GM12875 (cell line): Measurements from ENCODE around the gene C11orf91.
"Not testable (repeated sequence)": the region's sequence is repeated elsewhere in the genome, so short reads cannot be mapped to it uniquely, and the experiment has no call there.

ENCODE experiments used
- H3K4me3 ChIP-seq: one replicate; pipeline ENCODE4 v1.5.1; 2011; ENCODE audit warnings: low read depth, low read length, control low read depth
- TF ChIP-seq, protein P1 (sequence below): IDR thresholded peaks from 2 replicates; pipeline ENCODE4 v1.5.1; 2011; ENCODE audit warnings: low read depth, mild to moderate bottlenecking, control low read depth, inconsistent platforms, low read length, moderate library complexity, borderline replicate concordance; ENCODE audit not compliant: insufficient read depth

Gene C11orf91

DNA sequence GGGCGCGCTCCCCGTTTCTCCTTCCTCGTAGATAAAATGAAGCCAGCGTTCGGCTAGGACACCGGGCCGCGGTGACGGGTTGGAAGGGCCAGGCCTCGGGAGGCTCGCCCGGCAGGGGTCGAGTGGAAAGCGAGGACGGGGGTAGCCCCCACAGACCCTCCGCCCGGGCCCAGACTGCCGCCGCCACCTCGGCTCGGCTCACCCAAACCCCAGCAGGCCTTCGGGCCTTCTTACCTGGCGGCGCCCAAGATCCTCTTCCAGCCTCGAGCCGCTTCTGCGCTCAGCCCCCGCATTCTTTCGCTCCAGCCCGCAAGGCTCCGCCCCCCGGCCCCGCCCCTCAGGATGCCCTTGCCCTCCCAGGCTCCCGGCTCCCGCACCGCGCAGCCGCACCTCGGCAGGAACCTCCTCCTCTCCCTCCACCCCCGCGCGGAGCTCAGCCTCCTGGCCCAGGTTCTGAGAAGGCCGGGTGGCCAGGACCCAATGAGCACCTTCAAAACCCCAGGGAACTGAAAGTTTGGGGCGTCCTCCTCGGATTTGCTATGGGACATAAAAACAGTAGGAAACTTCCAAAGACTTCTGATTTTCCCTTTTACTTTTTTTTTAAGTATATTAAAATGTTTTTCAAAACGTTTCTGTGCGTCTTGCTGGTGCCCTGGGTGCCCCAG is 35.7 kb upstream of the C11orf91 start, which contains the start of gene CD59:
Gene CD59, minus strand, starts transcription at position 276 of the 665 bp plus-strand sequence. CDS start 13,978 bp downstream, outside the sequence.
- TF ChIP-seq, protein P1, sequence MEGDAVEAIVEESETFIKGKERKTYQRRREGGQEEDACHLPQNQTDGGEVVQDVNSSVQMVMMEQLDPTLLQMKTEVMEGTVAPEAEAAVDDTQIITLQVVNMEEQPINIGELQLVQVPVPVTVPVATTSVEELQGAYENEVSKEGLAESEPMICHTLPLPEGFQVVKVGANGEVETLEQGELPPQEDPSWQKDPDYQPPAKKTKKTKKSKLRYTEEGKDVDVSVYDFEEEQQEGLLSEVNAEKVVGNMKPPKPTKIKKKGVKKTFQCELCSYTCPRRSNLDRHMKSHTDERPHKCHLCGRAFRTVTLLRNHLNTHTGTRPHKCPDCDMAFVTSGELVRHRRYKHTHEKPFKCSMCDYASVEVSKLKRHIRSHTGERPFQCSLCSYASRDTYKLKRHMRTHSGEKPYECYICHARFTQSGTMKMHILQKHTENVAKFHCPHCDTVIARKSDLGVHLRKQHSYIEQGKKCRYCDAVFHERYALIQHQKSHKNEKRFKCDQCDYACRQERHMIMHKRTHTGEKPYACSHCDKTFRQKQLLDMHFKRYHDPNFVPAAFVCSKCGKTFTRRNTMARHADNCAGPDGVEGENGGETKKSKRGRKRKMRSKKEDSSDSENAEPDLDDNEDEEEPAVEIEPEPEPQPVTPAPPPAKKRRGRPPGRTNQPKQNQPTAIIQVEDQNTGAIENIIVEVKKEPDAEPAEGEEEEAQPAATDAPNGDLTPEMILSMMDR, result no peak
- peak within 1 kb of the TSS; percentile 72 for H3K4me3 ChIP-seq

DNA sequence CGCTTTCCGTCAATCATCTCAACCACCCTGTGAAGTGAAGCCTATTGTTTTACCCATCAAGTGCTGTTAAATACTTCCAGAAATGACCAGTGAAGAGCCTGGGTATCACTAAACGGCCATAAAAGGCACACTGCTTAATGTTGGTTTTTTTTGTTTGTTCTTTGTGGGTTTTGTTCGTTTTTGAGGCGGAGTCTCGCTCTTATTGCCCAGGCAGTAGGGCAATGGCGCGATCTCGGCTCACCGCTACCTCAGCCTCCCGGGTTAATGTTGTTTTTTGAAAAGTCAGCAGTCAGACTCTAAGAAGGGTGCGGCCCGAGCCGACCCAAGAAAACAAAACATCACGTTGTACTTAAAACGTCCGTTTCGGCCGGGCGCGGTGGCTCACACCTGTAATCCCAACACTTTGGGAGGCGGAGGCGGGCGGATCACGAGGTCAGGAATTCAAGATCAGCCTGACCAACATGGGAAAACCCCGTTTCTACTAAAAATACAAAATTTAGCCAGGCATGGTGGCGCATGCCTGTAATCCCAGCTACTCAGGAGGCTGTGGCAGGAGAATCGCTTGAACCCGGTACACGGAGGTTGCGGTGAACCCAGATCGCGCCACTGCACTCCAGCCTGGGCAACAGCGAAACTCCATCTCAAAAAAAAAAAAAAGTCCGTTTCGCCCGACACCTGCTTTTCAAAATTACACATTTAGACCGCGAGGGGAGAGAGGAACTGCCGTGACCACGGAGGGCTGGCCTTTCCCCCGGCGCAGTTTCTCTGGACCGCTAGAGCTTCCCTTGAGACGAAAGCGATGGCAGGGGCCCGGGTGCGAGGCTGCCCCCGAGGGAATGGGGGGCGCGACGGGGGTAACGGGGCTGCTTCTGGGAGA is 34.9 kb upstream of the C11orf91 start:
- TF ChIP-seq, protein P1, result 0 out of 2 replicates have a peak, but pooled peaks have one; percentile 20
- H3K4me3 ChIP-seq, result peak overlapping the region; percentile 72

DNA sequence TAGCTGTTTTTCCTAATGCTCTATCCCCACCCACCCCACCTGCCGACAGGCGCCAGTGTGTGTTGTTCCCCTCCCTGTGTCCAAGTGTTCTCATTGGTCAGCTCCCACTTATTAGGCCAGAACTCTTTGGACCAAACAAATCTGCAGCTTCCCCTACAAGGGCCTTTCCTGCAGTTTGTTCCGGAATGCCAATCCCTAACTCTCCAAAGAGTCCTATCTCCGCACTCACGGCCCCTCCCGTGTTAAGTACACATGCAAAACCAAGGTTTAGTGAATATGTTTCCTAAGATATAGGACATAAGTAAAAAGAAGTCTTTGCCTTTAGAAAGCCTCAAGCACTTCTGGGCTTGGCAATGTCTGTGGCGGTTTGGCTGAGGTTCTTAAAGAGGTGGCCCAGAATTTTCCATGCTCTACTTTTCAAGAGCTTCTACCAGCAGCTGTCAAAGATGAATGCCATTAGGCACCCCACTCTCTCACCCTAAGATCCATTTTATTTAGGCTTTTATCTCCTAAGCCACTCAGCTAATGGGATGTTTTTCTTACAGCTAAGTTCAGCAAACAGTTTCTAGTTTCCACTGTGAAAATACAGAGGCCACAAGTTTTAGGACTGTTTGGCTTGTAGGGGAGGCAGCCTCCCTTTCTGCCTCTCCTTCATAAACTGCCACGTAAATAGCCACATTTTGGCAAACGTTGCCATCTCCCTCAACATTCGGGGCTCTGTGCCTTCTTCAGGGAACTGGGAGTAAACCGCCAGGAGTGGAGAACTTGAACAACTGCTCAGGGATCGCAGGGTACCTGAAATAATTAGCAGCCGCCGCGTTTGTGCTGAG is 34.0 kb upstream of the C11orf91 start:
- H3K4me3 ChIP-seq, result peak overlapping the region; percentile 72
- TF ChIP-seq, protein P1, result no peak

DNA sequence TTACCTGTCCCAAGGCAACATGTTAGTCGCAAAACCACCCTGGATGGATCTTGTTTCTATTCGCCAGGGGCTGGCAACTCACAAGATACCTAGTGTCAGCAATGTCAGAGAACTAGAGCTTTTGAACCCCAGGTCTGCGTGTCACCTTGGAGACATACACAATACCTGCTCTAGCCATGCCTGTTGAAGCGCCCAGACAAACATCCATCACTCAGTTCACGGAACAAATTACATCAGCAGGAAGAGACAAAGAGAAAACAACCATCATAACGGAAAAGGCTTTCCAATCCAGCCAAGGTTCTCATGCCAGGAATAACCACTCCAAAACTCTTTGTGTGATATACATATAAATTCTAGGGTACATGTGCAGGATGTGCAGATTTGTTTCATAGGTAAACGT is 33.4 kb upstream of the C11orf91 start:
- H3K4me3 ChIP-seq, result peak overlapping the region; percentile 72
- TF ChIP-seq, protein P1, result no peak

DNA sequence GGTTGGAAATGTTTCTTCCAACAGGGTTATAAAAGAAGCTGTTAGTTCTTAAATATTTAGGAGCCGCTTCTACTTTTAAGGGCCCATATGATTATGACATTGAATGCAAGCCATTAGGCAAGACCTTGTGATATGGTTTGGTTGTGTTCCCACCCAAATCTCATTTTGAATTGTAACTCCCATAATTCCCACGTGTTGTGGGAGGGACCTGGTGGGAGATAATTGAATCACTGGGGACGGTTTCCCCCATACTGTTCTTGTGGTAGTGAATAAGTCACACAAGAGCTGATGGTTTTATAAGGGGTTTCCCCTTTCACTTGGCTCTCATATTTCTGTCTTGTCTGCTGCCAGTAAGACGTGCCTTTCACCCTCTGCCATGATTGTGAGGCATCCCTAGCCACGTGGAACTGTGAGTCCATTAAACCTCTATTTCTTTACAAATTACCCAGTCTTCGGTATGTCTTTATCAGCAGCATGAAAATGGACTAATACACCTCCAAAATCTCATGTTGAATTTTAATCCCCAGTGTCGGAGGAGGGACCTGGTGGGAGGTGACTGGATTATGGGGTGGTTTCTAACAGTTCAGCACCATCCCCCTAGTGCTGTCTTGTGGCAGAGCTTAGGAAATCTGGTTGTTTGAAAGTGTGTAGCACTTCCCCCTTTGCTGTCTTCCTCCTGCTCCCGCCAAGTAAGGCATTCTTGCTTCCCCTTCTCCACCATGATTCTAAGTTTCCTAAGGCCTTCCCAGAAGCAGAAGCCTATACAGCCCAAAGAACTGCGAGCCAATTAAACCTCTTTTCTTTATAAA is 31.3 kb upstream of the C11orf91 start:
- H3K4me3 ChIP-seq, result no peak overlapping the region
- TF ChIP-seq, protein P1, result no peak

DNA sequence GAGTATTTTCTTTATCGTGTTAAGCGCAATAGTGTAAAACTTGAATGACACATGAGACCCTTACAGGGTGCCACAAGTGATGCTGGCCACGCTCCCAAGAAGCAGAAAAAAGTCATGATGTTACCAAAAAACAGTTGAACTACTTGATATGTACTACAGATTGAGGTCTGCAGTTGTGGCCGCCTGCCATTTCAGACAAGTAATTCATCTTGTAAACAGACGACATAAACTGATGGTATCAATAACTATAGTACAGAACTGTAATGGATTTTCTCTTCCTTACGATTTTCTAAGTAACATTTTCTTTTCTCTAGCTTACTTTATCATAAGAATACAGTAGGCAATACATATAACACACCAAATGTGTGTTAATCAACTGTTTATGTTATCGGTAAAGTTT is 30.1 kb upstream of the C11orf91 start:
- TF ChIP-seq, protein P1, result no peak
- no peak overlapping the region for H3K4me3 ChIP-seq

DNA sequence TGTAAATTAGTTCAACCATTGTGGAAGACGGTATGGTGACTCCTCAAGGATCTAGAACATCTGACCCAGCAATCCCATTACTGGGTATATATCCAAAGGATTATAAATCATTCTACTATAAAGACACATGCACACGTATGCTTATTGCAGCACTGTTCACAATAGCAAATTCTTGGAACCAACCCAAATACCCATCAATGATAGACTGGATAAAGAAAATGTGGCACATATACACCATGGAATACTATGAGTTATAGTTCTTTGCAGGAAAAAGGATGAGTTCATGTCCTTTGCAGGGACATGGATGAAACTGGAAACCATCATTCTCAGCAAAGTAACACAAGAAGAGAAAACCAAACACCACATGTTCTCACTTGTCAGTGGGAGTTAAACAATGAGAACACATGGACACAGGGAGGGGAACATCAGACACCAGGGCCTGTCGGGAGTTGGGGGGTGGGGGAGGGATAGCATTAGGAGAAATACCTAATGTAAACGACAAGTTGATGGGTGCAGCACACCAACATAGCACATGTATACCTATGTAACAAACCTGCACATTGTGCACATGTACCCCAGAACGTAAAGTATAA is 28.5 kb upstream of the C11orf91 start:
- not testable (repeated sequence) for H3K4me3 ChIP-seq

DNA sequence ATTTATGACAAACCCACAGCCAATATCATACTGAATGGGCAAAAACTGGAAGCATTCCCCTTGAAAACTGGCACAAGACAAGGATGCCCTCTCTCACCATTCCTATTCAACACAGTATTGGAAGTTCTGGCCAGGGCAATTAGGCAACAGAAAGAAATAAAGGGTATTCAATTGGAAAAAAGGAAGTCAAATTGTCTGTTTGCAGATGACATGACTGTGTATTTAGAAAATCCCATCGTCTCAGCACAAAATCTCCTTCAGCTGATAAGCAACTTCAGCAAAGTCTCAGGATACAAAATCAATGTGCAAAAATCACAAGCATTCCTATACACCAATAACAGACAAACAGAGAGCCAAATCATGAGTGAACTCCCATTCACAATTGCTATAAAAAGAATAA is 26.9 kb upstream of the C11orf91 start:
- H3K4me3 ChIP-seq, result not testable (repeated sequence)
